Breast epithelium (tissue), 4 donors: Measurements from ENCODE around the gene ADAD2. TPM values are rescaled to one million over a fixed set of nuclear protein-coding genes. Genes with fewer than 3 reads are reported as not detected.

Experiments used
- DNase-seq, 2 donors: peaks; one replicate each; pipeline ENCODE4 v3.0.0-alpha.2; 2019; ENCODE audit warnings: low spot score in 2 of 2
- H3K27ac ChIP-seq, 2 donors: fragments of 200-600 bp; sonication (generic) in 1 of 2; one replicate each; pipeline ENCODE4 v1.5.1; 2016 to 2019; ENCODE audit warnings: mild to moderate bottlenecking in 1 of 2
- H3K27me3 ChIP-seq, 2 donors: fragments of 200-600 bp; sonication (generic) in 1 of 2; one replicate each; pipeline versions ENCODE4 v1.5.1 to v1.6.0; 2017 to 2019; ENCODE audit warnings: control low read depth in 1 of 2, mild to moderate bottlenecking in 1 of 2
- H3K36me3 ChIP-seq: fragments of 200-600 bp; one replicate; pipeline ENCODE4 v1.5.1; 2019
- H3K4me1 ChIP-seq, 2 donors: fragments of 200-600 bp; sonication (generic); one replicate each; pipeline ENCODE4 v1.5.1; 2016 to 2019; ENCODE audit warnings: control low read depth in 1 of 2
- H3K4me3 ChIP-seq, 3 donors: fragments of 200-600 bp; sonication (generic); 1 replicate in 2 of 3; 2 replicates in 1 of 3; pipeline ENCODE4 v1.5.1; 2016 to 2019; ENCODE audit warnings: mild to moderate bottlenecking in 3 of 3, moderate library complexity in 2 of 3
- H3K9me3 ChIP-seq, 2 donors: fragments of 200-600 bp; sonication (generic) in 1 of 2; one replicate each; pipeline ENCODE4 v1.5.1; 2016 to 2019; ENCODE audit warnings: control low read depth in 1 of 2
- CTCF ChIP-seq, 3 donors: fragments of 450-650 bp; IDR thresholded peaks; one replicate each; pipeline ENCODE4 v1.5.1; 2016 to 2017; ENCODE audit warnings: antibody characterized with exemption in 3 of 3, mild to moderate bottlenecking in 3 of 3, moderate library complexity in 3 of 3
- POLR2A ChIP-seq: fragments of 450-650 bp; IDR thresholded peaks from one replicate; pipeline ENCODE4 v1.6.1; 2016; ENCODE audit warnings: antibody characterized with exemption, mild to moderate bottlenecking, moderate library complexity
- POLR2AphosphoS5 ChIP-seq, 3 donors: sonication (generic); formaldehyde crosslinking; IDR thresholded peaks; one replicate each; pipeline ENCODE4 v1.6.1; 2017; ENCODE audit warnings: antibody characterized with exemption in 3 of 3
- intact Hi-C: fragments of 100-400 bp; cut with DNase I; formaldehyde crosslinking; loops from one replicate; pipeline ENCODE4 v1.15.1; 2023; ENCODE audit warnings: low total_unique reads
- total RNA-seq, 3 donors: library from RNA; depleted of rRNA; stranded (reverse); fragments of >200 nt; gene quantifications; one replicate each; pipeline ENCODE4 v1.1.0, GENCODE V29; 2016

The ADAD2 gene
- total RNA-seq, 3 donors from 2014 or later: 0.15 to 0.96 TPM; not detected in 1

GRCh38 chr16:84144859-84145639, 45.9 kb upstream of the ADAD2 start, which contains the start of the genes DNAAF1 and HSDL1:
TSS of gene DNAAF1 (plus strand) at chr16:84145308. CDS start at chr16:84145441, 133 bp downstream.
TSS of gene HSDL1 (minus strand) at chr16:84145177. CDS start at chr16:84131321, 13,856 bp downstream.
- Histone ChIP-seq H3K27ac (peak within 1 kb of the TSS; percentile 83 to 86), H3K27me3 (no peaks in the 10 kb centered on the region), H3K4me3 (peak within 1 kb of the TSS; percentile 89 to 98 (median 95)), H3K36me3 (no peaks in the 10 kb centered on the region), H3K4me1 (no peaks in the 10 kb centered on the region), H3K9me3 (no peaks in the 10 kb centered on the region)
- intact Hi-C loops: no loop called here
- TF ChIP-seq POLR2AphosphoS5 (IDR thresholded peaks at IDR 0.05): peak in 1 of 3 donors; percentile 19
- TF ChIP-seq CTCF (IDR thresholded peaks at IDR 0.05): no peak
- TF ChIP-seq POLR2A: no peak
- DNase-seq: peak; percentile 81 to 88

GRCh38 chr16:84150926-84151325, 40.0 kb upstream of the ADAD2 start:
- intact Hi-C loops: no loop called here
- no peak for TF ChIP-seq POLR2A
- TF ChIP-seq POLR2AphosphoS5 (IDR thresholded peaks at IDR 0.05): no peak
- TF ChIP-seq CTCF (IDR thresholded peaks at IDR 0.05): no peak
- no peak for DNase-seq
- Histone ChIP-seq H3K27ac (no peak overlapping the region), H3K36me3 (no peaks in the 10 kb centered on the region), H3K4me3 (no peak overlapping the region), H3K4me1 (no peaks in the 10 kb centered on the region), H3K27me3 (no peaks in the 10 kb centered on the region), H3K9me3 (no peaks in the 10 kb centered on the region)

GRCh38 chr16:84153660-84154214, 37.2 kb upstream of the ADAD2 start:
- intact Hi-C loops: no loop called here
- Histone ChIP-seq H3K27me3 (no peaks in the 10 kb centered on the region), H3K9me3 (no peaks in the 10 kb centered on the region), H3K4me3 (no peak overlapping the region), H3K4me1 (no peaks in the 10 kb centered on the region), H3K36me3 (no peaks in the 10 kb centered on the region), H3K27ac (no peak overlapping the region)
- DNase-seq: no peak
- TF ChIP-seq POLR2A (no peak), POLR2AphosphoS5 (IDR thresholded peaks at IDR 0.05) (no peak), CTCF (IDR thresholded peaks at IDR 0.05) (no peak)

- Histone ChIP-seq H3K4me1 (no peaks in the 10 kb centered on the region), H3K27ac (no peak overlapping the region), H3K27me3 (no peaks in the 10 kb centered on the region), H3K36me3 (no peaks in the 10 kb centered on the region), H3K9me3 (no peaks in the 10 kb centered on the region), H3K4me3 (no peak overlapping the region)
- no peak for DNase-seq
- no peak for TF ChIP-seq POLR2A
- no peak for TF ChIP-seq CTCF (IDR thresholded peaks at IDR 0.05)
- TF ChIP-seq POLR2AphosphoS5 (IDR thresholded peaks at IDR 0.05): no peak
- intact Hi-C loops: no loop called here
These were observed 35.7 kb upstream of the ADAD2 start for GRCh38 chr16:84155226-84155625.

GRCh38 chr16:84155771-84156170, 35.2 kb upstream of the ADAD2 start:
- TF ChIP-seq POLR2AphosphoS5 (IDR thresholded peaks at IDR 0.05): no peak
- no peak for TF ChIP-seq CTCF (IDR thresholded peaks at IDR 0.05)
- TF ChIP-seq POLR2A: no peak
- H3K4me3 ChIP-seq: no peak overlapping the region
- no peaks in the 10 kb centered on the region for H3K36me3 ChIP-seq
- intact Hi-C loops: no loop called here
- no peaks in the 10 kb centered on the region for H3K27me3 ChIP-seq
- H3K27ac ChIP-seq: no peak overlapping the region
- no peaks in the 10 kb centered on the region for H3K4me1 ChIP-seq
- DNase-seq: no peak
- no peaks in the 10 kb centered on the region for H3K9me3 ChIP-seq
